Measurements from ENCODE around the gene SELENOS.
A peak's percentile ranks its signal among the peaks of the same experiment; 100 is the strongest.

Gene SELENOS

DNA sequence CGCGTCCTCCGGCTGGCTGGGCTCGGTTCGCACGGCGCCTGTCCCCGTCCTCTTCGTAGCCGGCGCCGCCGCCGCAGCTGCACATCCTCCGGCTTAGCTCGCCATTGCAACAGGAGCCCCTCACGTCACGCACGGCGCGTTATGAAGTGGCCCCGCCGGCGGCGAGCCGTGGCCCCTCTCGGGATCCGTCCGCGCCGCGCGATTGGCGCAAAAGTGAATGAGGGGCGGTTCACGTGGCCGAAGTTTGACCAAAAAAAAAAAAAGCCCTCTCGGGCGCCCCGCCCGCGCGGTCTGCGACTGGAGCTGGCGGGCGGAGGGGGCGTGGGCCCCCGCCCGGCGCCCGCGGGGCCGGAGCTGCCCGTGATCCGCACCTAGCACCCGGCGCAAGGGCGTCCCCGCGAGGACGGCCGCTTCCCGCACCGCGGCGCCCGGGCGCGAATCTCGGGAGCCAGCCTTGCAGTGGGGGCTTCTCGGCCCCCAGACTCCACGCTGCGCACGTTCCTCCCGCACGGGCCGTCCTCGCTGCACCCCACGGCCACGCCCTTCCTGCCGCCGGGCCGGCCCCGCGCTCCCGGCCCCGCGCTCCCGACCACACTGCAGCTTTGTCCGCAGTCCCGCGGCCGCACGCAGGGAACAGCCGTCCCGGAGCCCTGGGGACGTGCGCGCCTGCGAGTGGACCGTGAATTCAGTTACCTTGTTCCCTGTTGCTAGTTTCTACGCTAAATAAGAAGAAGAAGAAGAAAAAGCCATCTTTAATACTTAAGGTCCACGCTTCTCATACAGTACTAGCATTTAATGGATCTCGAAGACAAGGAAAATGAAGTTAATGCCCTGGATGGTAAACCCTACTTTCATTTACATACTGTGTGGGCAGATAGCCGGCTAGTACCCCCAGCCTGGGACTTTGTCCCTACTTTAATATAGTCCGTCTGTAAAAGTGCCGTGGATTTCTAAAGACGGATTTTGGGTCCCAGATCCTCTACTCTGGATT lies 25.2 kb downstream of the SELENOS start, which contains the start of gene CHSY1:
Gene CHSY1 (minus strand): TSS at position 219 of the 991 bp plus-strand sequence. CDS start 592 bp downstream, outside the sequence.
- peak; percentile 76 to 84 for DNase-seq (ENCODE audit: extremely low read depth in 1 of 2, low read depth in 1 of 2)

- DNase-seq (ENCODE audit: extremely low read depth in 1 of 2, low read depth in 1 of 2) = no peak
These were observed 26.1 kb downstream of the SELENOS start for GRCh38 chr15:101250873-101251829.

GRCh38 chr15:101250341-101250831 lies 26.9 kb downstream of the SELENOS start:
- no peak for DNase-seq (ENCODE audit: extremely low read depth in 1 of 2, low read depth in 1 of 2)

DNA sequence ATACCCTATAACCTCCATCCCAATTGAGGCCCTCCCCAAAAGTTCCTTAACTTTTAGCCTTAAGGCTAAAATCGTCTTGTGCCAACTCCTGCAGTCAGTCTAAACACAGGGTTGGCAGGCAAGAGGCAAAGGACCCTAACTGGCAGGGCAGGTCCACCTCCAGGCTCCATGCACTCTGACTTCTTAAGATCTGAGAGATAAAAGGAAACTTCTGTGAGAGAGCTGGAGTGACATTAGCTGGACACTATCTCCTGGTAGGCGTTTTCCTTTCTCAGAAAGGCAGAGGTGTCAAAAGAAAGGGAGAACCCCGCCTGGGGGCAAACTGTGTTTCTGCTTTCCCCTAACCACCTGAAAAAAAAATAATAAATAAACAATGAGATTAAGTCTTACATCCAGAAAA lies 29.0 kb downstream of the SELENOS start:
- no peak for DNase-seq (ENCODE audit: extremely low read depth in 1 of 2, low read depth in 1 of 2)

DNA sequence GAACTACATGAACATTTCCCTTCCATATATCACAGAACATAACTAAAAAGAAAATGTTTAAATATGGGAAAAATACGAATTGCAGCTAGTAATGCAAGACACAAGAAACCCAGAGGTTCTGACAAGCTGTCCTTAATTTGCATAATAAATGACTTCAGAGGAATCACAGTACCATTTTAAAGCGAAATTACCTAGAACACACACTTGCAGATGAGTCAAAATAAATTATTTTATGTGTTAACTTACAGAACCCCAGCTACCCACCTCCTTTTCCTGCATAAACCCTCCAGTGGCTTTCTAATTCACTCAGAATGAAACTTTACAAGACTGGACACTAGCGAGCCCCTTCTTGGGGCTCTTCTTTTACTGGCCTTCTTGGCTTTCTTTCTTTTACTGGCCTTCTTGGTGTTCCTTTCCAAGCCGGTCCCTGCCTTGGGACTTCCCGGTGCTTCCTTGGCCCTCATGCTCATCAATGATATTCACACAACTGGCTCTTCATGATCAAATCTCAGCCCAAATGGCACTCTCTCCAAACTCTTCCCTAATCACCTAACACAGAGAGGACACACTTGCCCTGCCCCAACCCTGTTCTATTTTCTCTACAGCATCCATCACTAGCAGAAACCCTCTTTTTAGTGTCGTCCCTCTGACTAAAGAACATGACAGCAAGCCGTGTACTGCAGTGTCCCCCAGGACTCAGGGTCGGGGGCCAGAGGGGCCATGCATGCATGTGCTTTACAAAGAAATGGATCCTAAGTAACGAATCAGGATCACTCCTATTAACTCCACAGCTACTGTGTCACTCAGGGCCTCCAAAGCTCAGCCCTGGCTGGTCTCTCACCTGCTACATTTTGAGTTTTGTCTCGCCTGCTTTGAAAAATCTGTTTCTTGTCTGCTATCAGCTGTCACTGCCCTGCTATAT lies 30.2 kb downstream of the SELENOS start:
- no peak for DNase-seq (ENCODE audit: extremely low read depth in 1 of 2, low read depth in 1 of 2)

DNA sequence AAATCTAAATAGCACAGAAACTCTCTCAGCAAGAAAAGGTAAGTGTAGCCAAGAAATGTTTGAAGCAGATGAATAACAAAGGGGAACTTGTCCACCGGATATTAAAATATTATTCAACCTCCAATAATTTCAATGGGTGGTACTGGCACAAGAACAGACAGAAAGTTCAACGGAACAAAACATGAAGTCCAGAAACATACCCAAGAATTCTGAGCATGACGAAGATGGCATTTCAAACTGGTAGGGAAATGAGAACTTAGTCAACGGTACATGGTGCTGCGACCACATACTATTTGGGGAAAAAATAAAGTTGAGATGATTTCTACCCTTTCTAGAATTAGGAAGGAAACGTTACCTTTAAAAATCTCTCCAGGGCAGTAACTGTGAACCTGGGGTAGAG lies 30.9 kb downstream of the SELENOS start:
- no peak for DNase-seq (ENCODE audit: extremely low read depth in 1 of 2, low read depth in 1 of 2)

- no peak for DNase-seq (ENCODE audit: extremely low read depth in 1 of 2, low read depth in 1 of 2)
These were observed 32.2 kb downstream of the SELENOS start for GRCh38 chr15:101244889-101245668.

- no peak for DNase-seq (ENCODE audit: extremely low read depth in 1 of 2, low read depth in 1 of 2)
These were observed 33.1 kb downstream of the SELENOS start for GRCh38 chr15:101244036-101244781.

- DNase-seq (ENCODE audit: extremely low read depth in 1 of 2, low read depth in 1 of 2) = no peak
These were observed 33.9 kb downstream of the SELENOS start for GRCh38 chr15:101243420-101243819.

- no peak for DNase-seq (ENCODE audit: extremely low read depth in 1 of 2, low read depth in 1 of 2)
These were observed 34.3 kb downstream of the SELENOS start for GRCh38 chr15:101242999-101243336.

- DNase-seq (ENCODE audit: extremely low read depth in 1 of 2, low read depth in 1 of 2) = no peak
These were observed 34.9 kb downstream of the SELENOS start for GRCh38 chr15:101242160-101242998.

DNA sequence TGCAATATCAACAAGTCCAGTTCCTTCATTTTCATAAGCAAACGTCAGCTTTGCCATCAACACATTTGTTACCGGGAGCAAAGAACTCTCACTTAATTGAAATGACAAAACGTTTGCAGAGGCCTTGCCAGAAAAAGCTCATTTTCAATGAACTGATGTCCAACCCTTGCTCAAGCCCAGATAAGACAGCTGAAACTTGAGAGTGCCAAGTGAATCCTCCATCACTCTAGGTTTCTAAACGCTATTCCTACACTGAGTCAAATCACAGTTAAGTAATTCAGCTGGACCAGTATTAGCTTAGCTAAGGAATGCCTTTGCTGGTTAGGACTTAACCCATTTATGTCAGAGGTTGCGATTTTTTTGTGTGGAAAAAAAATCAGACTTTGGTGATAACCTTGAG lies 36.9 kb downstream of the SELENOS start:
- no peak for DNase-seq (ENCODE audit: extremely low read depth in 1 of 2, low read depth in 1 of 2)

GRCh38 chr15:101239724-101240136 lies 37.6 kb downstream of the SELENOS start:
- DNase-seq (ENCODE audit: extremely low read depth in 1 of 2, low read depth in 1 of 2) = no peak

GRCh38 chr15:101237251-101237650 lies 40.0 kb downstream of the SELENOS start:
- no peak for DNase-seq (ENCODE audit: extremely low read depth in 1 of 2, low read depth in 1 of 2)

DNA sequence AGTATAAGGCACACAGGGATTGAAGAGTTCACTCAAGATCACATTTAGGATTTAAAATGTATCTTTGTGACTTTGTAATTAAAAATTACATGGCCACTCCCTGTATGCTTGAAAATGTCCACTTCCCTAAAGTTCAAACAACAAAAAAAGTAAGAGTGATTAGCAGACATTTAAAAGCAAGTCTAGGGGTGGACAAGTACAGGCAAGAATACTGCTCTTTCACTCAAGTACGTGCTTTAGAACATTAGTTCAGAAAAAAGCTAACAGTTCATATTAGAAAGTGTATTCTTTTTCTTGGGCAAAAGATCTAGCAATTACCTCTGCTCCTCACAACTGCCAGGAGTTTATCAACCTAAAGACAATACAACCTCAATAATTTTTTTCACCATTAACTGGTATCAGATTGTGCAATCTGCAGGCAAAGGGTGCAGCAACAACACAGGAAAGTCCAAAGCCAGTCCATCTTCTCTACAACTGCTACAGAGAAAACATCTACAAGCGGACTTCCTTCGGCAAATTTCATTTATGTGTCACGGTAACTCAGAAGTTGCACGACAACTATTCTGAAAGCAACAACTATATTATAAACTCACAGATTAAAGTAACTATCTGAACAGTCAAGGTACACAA lies 43.5 kb downstream of the SELENOS start:
- DNase-seq (ENCODE audit: extremely low read depth in 1 of 2, low read depth in 1 of 2) = no peak

GRCh38 chr15:101232677-101233076 lies 44.6 kb downstream of the SELENOS start:
- DNase-seq (ENCODE audit: extremely low read depth in 1 of 2, low read depth in 1 of 2) = no peak

- no peak for DNase-seq (ENCODE audit: extremely low read depth in 1 of 2, low read depth in 1 of 2)
These were observed 49.0 kb downstream of the SELENOS start for GRCh38 chr15:101228313-101228712.
